Measurements from ENCODE around the gene DISC1. TPM values are rescaled to one million over a fixed set of nuclear protein-coding genes. Genes with fewer than 3 reads are reported as not detected.

DISC1 gene
- total and polyA plus RNA-seq, 2 of the 13 experiments (the other 11 are each of a cell fraction or from before 2014, with no cell fraction given): 4.2 to 4.6 TPM

- Histone ChIP-seq H3K9me3 (ENCODE audit: low read length) (no peaks in the 10 kb centered on the region), H3K4me2 (ENCODE audit: low read depth, low read length) (no peak overlapping the region), H3K9ac (ENCODE audit: insufficient read depth, low read depth, low read length) (no peak overlapping the region), H3K27me3 (ENCODE audit: control insufficient read depth in 1 of 2, insufficient read depth in 2 of 2, low read length in 2 of 2) (no peaks in the 10 kb centered on the region), H3K27ac (ENCODE audit: extremely low read length, insufficient read depth, low read length) (no peak overlapping the region), H3K4me3 (replicated peaks in 1 of 3; ENCODE audit: insufficient read depth in 1 of 3, low read depth in 2 of 3, low read length in 3 of 3) (no peak overlapping the region), H4K20me1 (ENCODE audit: insufficient read depth, low read length) (no peaks in the 10 kb centered on the region), H3K4me1 (ENCODE audit: insufficient read depth, low read length) (no peaks in the 10 kb centered on the region), H3K79me2 (ENCODE audit: insufficient read depth, low read length) (no peaks in the 10 kb centered on the region), H3K36me3 (replicated peaks in 1 of 2; ENCODE audit: control insufficient read depth in 1 of 2, insufficient read depth in 2 of 2, low read length in 2 of 2) (no peaks in the 10 kb centered on the region; a peak in 1 of 5 replicates), H2AFZ (ENCODE audit: low read length) (no peak overlapping the region)
- FAIRE-seq (no peak), ATAC-seq (no peak), DNase-seq (ENCODE audit: low spot score) (no peak)
- no TSS peak for BruUV-seq (replicated peaks)
- 92% methylated on average over 1 of the region's 1 CpG for WGBS (ENCODE audit: low lambda C conversion rate)
- in situ Hi-C loops (cut with HindIII; ENCODE audit: extremely low pct_ligation_motif_present, low pct_unique_long_range_greater_than_20kb): no loop called here
- intact Hi-C loops (cut with micrococcal nuclease; ENCODE audit: unreplicated experiment): no loop called here
- ChIA-PET CTCF (ENCODE audit: low intra/inter-chr PET ratio, low total read pairs) (no interaction called here), POLR2A (no interaction called here)
- TF ChIP-seq ZNF710 (CRISPR knock-in tag; IDR thresholded peaks at IDR 0.05; ENCODE audit: borderline replicate concordance) (no peak), MAFK (conservative IDR thresholded peaks at IDR 0.05 in 1 of 2, IDR thresholded peaks at IDR 0.05 in 1 of 2; ENCODE audit: low read length in 2 of 2) (peak; percentile 67 to 88; a peak in 3 of 4 replicates), MAFF (IDR thresholded peaks at IDR 0.05; ENCODE audit: low read depth, low read length) (peak; percentile 82)
Observed at GRCh38 chr1:231738554-231738953, 112.0 kb downstream of the DISC1 start.

GRCh38 chr1:231743966-231744365 lies 117.4 kb downstream of the DISC1 start:
- Histone ChIP-seq H4K20me1 (ENCODE audit: insufficient read depth, low read length) (no peaks in the 10 kb centered on the region), H3K4me2 (ENCODE audit: low read depth, low read length) (no peak overlapping the region), H2AFZ (ENCODE audit: low read length) (no peak overlapping the region), H3K9me3 (ENCODE audit: low read length) (no peaks in the 10 kb centered on the region), H3K79me2 (ENCODE audit: insufficient read depth, low read length) (no peaks in the 10 kb centered on the region), H3K27me3 (ENCODE audit: control insufficient read depth in 1 of 2, insufficient read depth in 2 of 2, low read length in 2 of 2) (no peaks in the 10 kb centered on the region), H3K4me1 (ENCODE audit: insufficient read depth, low read length) (peaks cover 9% of the 10 kb centered on the region), H3K36me3 (replicated peaks in 1 of 2; ENCODE audit: control insufficient read depth in 1 of 2, insufficient read depth in 2 of 2, low read length in 2 of 2) (no peaks in the 10 kb centered on the region; a peak in 1 of 5 replicates), H3K9ac (ENCODE audit: insufficient read depth, low read depth, low read length) (no peak overlapping the region), H3K27ac (ENCODE audit: extremely low read length, insufficient read depth, low read length) (no peak overlapping the region), H3K4me3 (replicated peaks in 1 of 3; ENCODE audit: insufficient read depth in 1 of 3, low read depth in 2 of 3, low read length in 3 of 3) (no peak overlapping the region)
- 76% methylated on average over 4 of the region's 4 CpGs for WGBS (ENCODE audit: low lambda C conversion rate)
- ChIA-PET POLR2A (no interaction called here), CTCF (ENCODE audit: low intra/inter-chr PET ratio, low total read pairs) (no interaction called here)
- BruUV-seq (replicated peaks): no TSS peak
- intact Hi-C loops (cut with micrococcal nuclease; ENCODE audit: unreplicated experiment): no loop called here
- FAIRE-seq (no peak), DNase-seq (ENCODE audit: low spot score) (no peak), ATAC-seq (no peak)
- in situ Hi-C loops (cut with HindIII; ENCODE audit: extremely low pct_ligation_motif_present, low pct_unique_long_range_greater_than_20kb): no loop called here
- TF ChIP-seq AGO1 (IDR thresholded peaks at IDR 0.05; ENCODE audit: low read depth, low read length, poor library complexity, severe bottlenecking): no peak
- TF ChIP-seq NFYC (CRISPR knock-in tag; IDR thresholded peaks at IDR 0.05): no peak
- no peak for TF ChIP-seq BRF2 (CRISPR knock-in tag; IDR thresholded peaks at IDR 0.05)
- TF ChIP-seq MTF1 (CRISPR knock-in tag; IDR thresholded peaks at IDR 0.05): no peak
- no peak for TF ChIP-seq ZBTB8A (CRISPR knock-in tag; IDR thresholded peaks at IDR 0.05; ENCODE audit: borderline replicate concordance, low read depth)
- TF ChIP-seq SMYD3 (CRISPR knock-in tag; IDR thresholded peaks at IDR 0.05): no peak
- TF ChIP-seq ZBTB7B (CRISPR knock-in tag; IDR thresholded peaks at IDR 0.05): no peak
- TF ChIP-seq ZNF747 (CRISPR knock-in tag; IDR thresholded peaks at IDR 0.05; ENCODE audit: borderline replicate concordance): no peak
- no peak for TF ChIP-seq TOE1 (CRISPR knock-in tag; IDR thresholded peaks at IDR 0.05)
- no peak for TF ChIP-seq JUND (CRISPR knock-in tag; IDR thresholded peaks at IDR 0.05)
- TF ChIP-seq LRRFIP1 (CRISPR knock-in tag; conservative IDR thresholded peaks at IDR 0.05): no peak
- TF ChIP-seq ZNF354B (CRISPR knock-in tag; IDR thresholded peaks at IDR 0.05): no peak
